Thymus (tissue), 11 donors: Measurements from ENCODE around the gene TRIM72. TPM values are rescaled to one million over a fixed set of nuclear protein-coding genes. Genes with fewer than 3 reads are reported as not detected.

Experiments used
- DNase-seq, 9 donors: peaks; one replicate each; pipeline ENCODE4 v3.0.0-alpha.2; 2013; ENCODE audit warnings: low spot score in 9 of 9, low read depth in 6 of 9, missing footprints in 1 of 9
- H3K27ac ChIP-seq, 2 donors: one replicate each; pipeline ENCODE4 v1.5.1; 2013; ENCODE audit warnings: control low read depth in 1 of 2, low read depth in 1 of 2, low read length in 1 of 2, mild to moderate bottlenecking in 1 of 2, moderate library complexity in 1 of 2
- H3K27me3 ChIP-seq, 2 donors: one replicate each; pipeline ENCODE4 v1.5.1; 2013; ENCODE audit warnings: low read length in 1 of 2; ENCODE audit not compliant: control insufficient read depth in 2 of 2, insufficient read depth in 1 of 2
- H3K36me3 ChIP-seq, 2 donors: one replicate each; pipeline ENCODE4 v1.5.1; 2013; ENCODE audit warnings: low read length in 1 of 2, mild to moderate bottlenecking in 1 of 2, moderate library complexity in 1 of 2; ENCODE audit not compliant: control insufficient read depth in 2 of 2, insufficient read depth in 2 of 2
- H3K4me1 ChIP-seq, 2 donors: one replicate each; pipeline ENCODE4 v1.5.1; 2013; ENCODE audit warnings: low read length in 2 of 2; ENCODE audit not compliant: control insufficient read depth in 2 of 2, insufficient read depth in 2 of 2
- H3K4me3 ChIP-seq, 2 donors: one replicate each; pipeline ENCODE4 v1.5.1; 2013; ENCODE audit warnings: low read length in 2 of 2, control low read depth in 1 of 2, mild to moderate bottlenecking in 1 of 2
- H3K9me3 ChIP-seq, 2 donors: one replicate each; pipeline ENCODE4 v1.5.1; 2013; ENCODE audit warnings: low read length in 1 of 2, mild to moderate bottlenecking in 1 of 2; ENCODE audit not compliant: control insufficient read depth in 2 of 2, insufficient read depth in 1 of 2
- WGBS: extraction: QIAGEN DNeasy Blood & Tissue Kit; methylation state at CpG from one replicate; pipeline ENCODE4 v1.1.7; 2013; 5-methylcytosine and 5-hydroxymethylcytosine counted together
- polyA plus RNA-seq: library from polyadenylated mRNA; stranded (reverse); fragments of 200-250 nt; gene quantifications from one replicate; pipeline ENCODE4 v1.2.3, GENCODE V29; 2013
- total RNA-seq: library from RNA; stranded (reverse); fragments of 120-200 nt; gene quantifications from one replicate; pipeline ENCODE4 v1.2.4, GENCODE V29; 2013
- donor health status: healthy.

TRIM72 gene
- total and polyA plus RNA-seq, 2 donors = 0.19 to 0.50 TPM

DNA sequence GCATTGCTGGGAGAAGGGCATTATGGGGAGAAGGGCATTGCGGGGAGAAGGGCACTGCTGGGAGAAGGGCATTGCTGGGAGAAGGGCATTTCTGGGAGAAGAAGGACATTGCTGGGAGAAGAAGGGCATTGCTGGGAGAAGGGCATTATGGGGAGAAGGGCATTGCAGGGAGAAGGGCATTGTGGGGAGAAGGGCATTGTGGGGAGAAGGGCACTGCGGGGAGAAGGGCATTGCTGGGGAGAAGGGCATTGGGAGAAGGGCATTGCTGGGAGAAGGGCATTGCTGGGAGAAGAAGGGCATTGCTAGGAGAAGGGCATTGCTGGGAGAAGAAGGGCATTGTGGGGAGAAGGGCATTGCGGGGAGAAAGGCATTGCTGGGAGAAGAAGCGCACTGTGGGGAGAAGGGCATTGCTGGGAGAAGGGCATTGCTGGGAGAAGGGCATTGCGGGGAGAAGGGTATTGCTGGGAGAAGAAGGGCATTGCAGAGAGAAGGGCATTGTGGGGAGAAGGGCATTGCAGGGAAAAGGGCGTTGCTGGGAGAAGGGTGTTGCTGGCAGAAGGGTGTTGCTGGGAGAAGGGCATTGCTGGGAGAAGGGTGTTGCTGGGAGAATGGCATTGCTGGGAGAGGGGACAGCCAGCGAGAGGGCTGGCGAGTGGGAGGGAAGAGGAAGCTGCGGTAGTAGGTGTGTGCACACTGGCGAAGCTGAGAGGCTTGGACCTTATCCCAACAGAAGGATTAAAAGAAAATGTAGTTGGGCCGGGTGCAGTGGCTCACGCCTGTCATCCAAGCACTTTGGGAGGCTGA is 7.6 kb downstream of the TRIM72 start:
- Histone ChIP-seq H3K9me3 (no peaks in the 10 kb centered on the region), H3K27me3 (peaks cover 12 to 37% of the 10 kb centered on the region in 2 donors), H3K36me3 (no peaks in the 10 kb centered on the region), H3K4me3 (no peak overlapping the region), H3K27ac (no peak overlapping the region), H3K4me1 (peaks cover 0 to 4% of the 10 kb centered on the region in 2 donors)
- no peak for DNase-seq
- WGBS = 83% methylated on average over 12 of the region's 12 CpGs

DNA sequence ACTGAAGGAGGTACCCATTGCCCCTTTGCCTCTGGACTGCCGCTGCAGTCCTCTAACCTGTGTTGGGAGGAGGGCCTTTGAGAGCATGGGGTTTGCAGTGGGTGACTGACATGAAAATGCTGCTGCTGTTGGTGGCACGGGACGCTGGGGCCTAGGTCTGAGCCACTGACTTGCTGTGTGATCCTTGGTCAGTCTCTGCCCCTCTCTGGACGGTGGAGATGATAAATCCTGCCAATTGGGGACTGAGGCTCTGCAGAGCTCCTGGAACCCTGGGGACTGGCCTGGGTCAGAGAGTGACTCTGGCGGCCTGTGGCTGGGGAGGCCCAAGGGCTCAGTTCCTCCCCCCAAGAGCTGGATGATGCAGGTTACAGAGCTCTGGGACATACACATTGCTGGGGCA is 9.1 kb downstream of the TRIM72 start:
- no peak overlapping the region for H3K4me3 ChIP-seq
- H3K4me1 ChIP-seq = no peaks in the 10 kb centered on the region
- WGBS = over 99% methylated on average over 5 of the region's 5 CpGs
- H3K36me3 ChIP-seq = no peaks in the 10 kb centered on the region
- H3K9me3 ChIP-seq = no peaks in the 10 kb centered on the region
- no peak overlapping the region for H3K27ac ChIP-seq
- peaks cover under 1 to 22% of the 10 kb centered on the region in 2 donors for H3K27me3 ChIP-seq
- no peak for DNase-seq

DNA sequence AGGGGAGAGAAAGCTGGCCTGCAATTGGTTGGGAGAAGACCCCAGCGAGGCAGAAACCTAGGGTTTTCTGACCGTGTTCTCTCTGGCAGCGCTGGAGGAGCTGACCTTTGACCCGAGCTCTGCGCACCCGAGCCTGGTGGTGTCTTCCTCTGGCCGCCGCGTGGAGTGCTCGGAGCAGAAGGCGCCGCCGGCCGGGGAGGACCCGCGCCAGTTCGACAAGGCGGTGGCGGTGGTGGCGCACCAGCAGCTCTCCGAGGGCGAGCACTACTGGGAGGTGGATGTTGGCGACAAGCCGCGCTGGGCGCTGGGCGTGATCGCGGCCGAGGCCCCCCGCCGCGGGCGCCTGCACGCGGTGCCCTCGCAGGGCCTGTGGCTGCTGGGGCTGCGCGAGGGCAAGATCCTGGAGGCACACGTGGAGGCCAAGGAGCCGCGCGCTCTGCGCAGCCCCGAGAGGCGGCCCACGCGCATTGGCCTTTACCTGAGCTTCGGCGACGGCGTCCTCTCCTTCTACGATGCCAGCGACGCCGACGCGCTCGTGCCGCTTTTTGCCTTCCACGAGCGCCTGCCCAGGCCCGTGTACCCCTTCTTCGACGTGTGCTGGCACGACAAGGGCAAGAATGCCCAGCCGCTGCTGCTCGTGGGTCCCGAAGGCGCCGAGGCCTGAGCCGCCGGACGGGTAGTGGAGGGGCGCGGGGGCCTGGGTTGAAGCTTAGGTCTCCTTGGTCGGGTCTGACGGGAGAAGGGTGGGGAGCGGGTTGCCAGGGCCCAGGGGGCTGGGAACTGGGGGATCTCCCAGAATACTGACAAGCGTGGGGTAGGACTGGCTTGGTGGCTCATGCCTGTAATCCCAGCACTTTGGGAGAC is 10.4 kb downstream of the TRIM72 start:
- Histone ChIP-seq H3K27ac (no peak overlapping the region), H3K36me3 (no peaks in the 10 kb centered on the region), H3K4me1 (no peaks in the 10 kb centered on the region), H3K27me3 (peaks cover 0 to 11% of the 10 kb centered on the region in 2 donors), H3K9me3 (no peaks in the 10 kb centered on the region), H3K4me3 (no peak overlapping the region)
- no peak for DNase-seq
- 97% methylated on average over 80 of the region's 80 CpGs for WGBS

DNA sequence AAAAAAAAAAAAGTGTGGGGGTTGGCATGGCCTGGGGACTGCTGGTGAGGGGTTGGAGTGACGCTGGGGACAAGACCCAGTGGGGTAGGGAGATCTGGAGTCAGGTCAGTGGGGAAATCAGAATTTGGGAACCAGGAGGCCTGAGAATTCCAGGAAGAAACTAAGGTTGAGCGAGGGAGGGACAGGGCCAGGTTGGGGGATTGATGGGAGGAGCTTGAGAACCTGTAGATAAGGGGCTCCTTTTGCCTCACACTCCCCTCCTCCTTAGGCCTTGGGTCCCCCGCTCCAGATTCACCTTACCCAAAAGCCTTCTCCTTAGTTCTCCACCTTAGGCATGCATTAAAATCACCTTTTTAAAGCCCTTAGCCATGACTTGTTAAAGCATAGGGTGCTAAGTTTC is 11.3 kb downstream of the TRIM72 start:
- Histone ChIP-seq H3K27me3 (peaks cover 0 to 9% of the 10 kb centered on the region in 2 donors), H3K27ac (no peak overlapping the region), H3K9me3 (no peaks in the 10 kb centered on the region), H3K4me3 (no peak overlapping the region), H3K4me1 (no peaks in the 10 kb centered on the region), H3K36me3 (no peaks in the 10 kb centered on the region)
- WGBS = 98% methylated on average over 3 of the region's 3 CpGs
- no peak for DNase-seq

DNA sequence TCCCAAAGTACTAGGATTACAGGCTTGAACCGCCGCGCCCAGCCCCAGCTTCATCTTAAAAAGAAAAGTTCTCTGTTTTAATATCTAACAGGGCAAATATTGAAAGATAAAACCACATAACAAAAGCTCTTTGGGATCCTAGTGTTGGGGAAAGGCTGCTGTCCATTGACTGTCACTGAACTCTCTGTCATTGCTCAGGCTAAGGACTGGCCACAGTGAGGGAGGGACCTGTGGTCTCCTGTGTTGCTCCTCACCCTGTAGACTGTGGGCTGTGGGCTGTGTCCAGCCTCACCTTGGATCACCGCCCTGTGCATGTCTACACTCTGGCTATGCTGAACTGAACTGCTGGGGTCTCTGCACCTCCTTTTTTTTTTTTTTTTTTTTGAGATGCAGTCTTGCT is 14.3 kb downstream of the TRIM72 start:
- H3K27ac ChIP-seq = no peak overlapping the region
- DNase-seq = no peak
- no peaks in the 10 kb centered on the region for H3K27me3 ChIP-seq

DNA sequence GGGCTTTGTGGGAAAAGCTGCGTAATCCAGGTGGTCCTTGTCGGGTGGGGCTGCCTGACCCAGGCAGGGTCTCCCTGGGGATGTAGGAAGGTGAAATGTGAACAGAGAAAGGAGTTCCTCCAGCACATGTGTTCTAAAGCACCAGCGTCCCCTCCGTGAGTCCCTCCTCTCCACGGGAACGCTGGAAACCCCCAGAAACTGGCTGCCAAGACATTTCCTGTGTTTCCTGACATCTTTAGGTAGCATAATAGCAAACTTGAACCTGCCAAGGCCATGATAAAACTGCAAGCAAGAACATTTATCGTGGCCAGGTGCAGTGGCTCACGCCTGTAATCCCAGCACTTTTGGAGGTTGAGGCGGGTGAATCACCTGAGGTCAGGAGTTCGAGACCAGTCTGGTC is 15.6 kb downstream of the TRIM72 start:
- H3K27me3 ChIP-seq = no peaks in the 10 kb centered on the region
- H3K4me1 ChIP-seq = no peaks in the 10 kb centered on the region
- H3K36me3 ChIP-seq = no peaks in the 10 kb centered on the region
- H3K27ac ChIP-seq = peak overlapping the region; percentile 52 to 58
- DNase-seq = peak in 1 of 9 donors; percentile 28
- 55% methylated on average over 10 of the region's 10 CpGs for WGBS
- no peaks in the 10 kb centered on the region for H3K9me3 ChIP-seq
- H3K4me3 ChIP-seq = no peak overlapping the region

More for the DNA sequence above, 14.3 kb downstream of the TRIM72 start:
- Histone ChIP-seq H3K36me3 (no peaks in the 10 kb centered on the region), H3K4me1 (no peaks in the 10 kb centered on the region), H3K4me3 (no peak overlapping the region), H3K9me3 (no peaks in the 10 kb centered on the region)
- WGBS = 98% methylated on average over 4 of the region's 4 CpGs

DNA sequence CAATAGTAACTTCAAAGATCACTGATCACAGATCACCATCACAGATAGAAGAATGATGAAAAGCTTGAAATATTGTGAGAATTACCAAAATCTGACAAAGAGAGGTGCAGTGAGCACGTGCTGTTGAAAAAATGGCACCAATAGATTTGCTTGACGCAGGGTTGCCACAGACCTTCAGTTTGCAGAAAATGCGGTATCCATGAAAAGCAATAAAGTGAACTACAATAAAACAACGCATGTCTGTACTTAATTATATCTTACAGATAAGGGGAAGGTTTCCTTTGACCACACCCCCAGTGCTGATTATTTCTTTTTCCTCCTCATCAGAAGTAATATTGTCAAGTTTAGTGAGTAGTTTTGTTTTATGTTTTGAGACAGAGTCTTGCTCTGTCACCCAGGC is 24.1 kb downstream of the TRIM72 start:
- no peak for DNase-seq
- 95% methylated on average over 4 of the region's 4 CpGs for WGBS
- H3K36me3 ChIP-seq = no peaks in the 10 kb centered on the region
- H3K4me3 ChIP-seq = no peak overlapping the region
- H3K27me3 ChIP-seq = no peaks in the 10 kb centered on the region
- no peaks in the 10 kb centered on the region for H3K4me1 ChIP-seq
- no peaks in the 10 kb centered on the region for H3K9me3 ChIP-seq
- H3K27ac ChIP-seq = no peak overlapping the region

DNA sequence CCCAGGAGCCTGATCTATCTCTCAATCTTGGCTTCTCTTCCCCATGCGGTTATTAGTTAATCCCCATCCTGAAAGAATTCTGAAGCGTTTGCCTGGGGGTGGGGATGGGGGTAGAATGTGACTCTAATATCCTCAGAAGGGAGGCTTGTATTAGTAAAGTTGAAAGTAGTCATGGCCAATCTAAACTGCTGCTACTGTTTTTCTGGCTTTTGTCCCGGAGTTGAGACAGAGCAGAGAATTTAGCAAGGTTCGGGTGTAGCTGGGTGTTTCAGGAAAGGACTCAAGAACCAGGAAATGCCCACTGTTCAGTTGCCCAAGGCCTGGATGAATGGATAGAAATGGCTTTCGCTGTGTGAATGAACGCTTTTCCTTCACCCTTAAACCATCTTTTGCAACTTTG is 28.3 kb downstream of the TRIM72 start:
- H3K4me3 ChIP-seq = no peak overlapping the region
- no peaks in the 10 kb centered on the region for H3K4me1 ChIP-seq
- no peaks in the 10 kb centered on the region for H3K27me3 ChIP-seq
- DNase-seq = no peak
- H3K9me3 ChIP-seq = no peaks in the 10 kb centered on the region
- H3K27ac ChIP-seq = no peak overlapping the region
- H3K36me3 ChIP-seq = no peaks in the 10 kb centered on the region
- WGBS = 90% methylated on average over 6 of the region's 6 CpGs
